Effector CD4-positive, alpha-beta T cell (primary cell): ENCODE results near the gene MPZL2.

Experiments
- DNase-seq: peaks from one replicate; pipeline ENCODE4 v3.0.0-alpha.2; 2020

MPZL2 gene

GRCh38 chr11:118240999-118241763 lies 22.9 kb downstream of the MPZL2 start:
- peak; percentile 56 for DNase-seq

- DNase-seq, result no peak
These were observed 24.4 kb downstream of the MPZL2 start for GRCh38 chr11:118239509-118240205.

- DNase-seq, result no peak
These were observed 25.2 kb downstream of the MPZL2 start for GRCh38 chr11:118238929-118239328.

GRCh38 chr11:118238421-118238820 lies 25.7 kb downstream of the MPZL2 start:
- DNase-seq, result no peak

GRCh38 chr11:118236170-118236569 lies 27.9 kb downstream of the MPZL2 start:
- DNase-seq, result no peak

- DNase-seq, result no peak
These were observed 29.3 kb downstream of the MPZL2 start for GRCh38 chr11:118234833-118235232.

GRCh38 chr11:118233850-118234249 lies 30.2 kb downstream of the MPZL2 start:
- DNase-seq, result no peak

GRCh38 chr11:118233377-118233776 lies 30.7 kb downstream of the MPZL2 start:
- DNase-seq, result no peak

- no peak for DNase-seq
These were observed 31.4 kb downstream of the MPZL2 start for GRCh38 chr11:118232659-118233058.

- DNase-seq, result no peak
These were observed 32.6 kb downstream of the MPZL2 start for GRCh38 chr11:118231461-118231860.

- peak; percentile 46 for DNase-seq
These were observed 34.0 kb downstream of the MPZL2 start for GRCh38 chr11:118230088-118230487.

GRCh38 chr11:118229274-118229847 lies 34.7 kb downstream of the MPZL2 start:
- no peak for DNase-seq

- DNase-seq, result no peak
These were observed 36.0 kb downstream of the MPZL2 start for GRCh38 chr11:118227865-118228785.

- no peak for DNase-seq
These were observed 37.3 kb downstream of the MPZL2 start for GRCh38 chr11:118226781-118227180.

GRCh38 chr11:118226296-118226695 lies 37.8 kb downstream of the MPZL2 start:
- DNase-seq, result no peak

GRCh38 chr11:118224511-118225188 lies 39.4 kb downstream of the MPZL2 start, which contains the start of gene JAML:
JAML (minus strand) TSS chr11:118225011; CDS start chr11:118214866, 10,145 bp downstream.
- DNase-seq, result peak; percentile 65

- no peak for DNase-seq
These were observed 40.1 kb downstream of the MPZL2 start for GRCh38 chr11:118223992-118224391.

- DNase-seq, result no peak
These were observed 40.5 kb downstream of the MPZL2 start for GRCh38 chr11:118223570-118223969.

- DNase-seq, result no peak
These were observed 41.7 kb downstream of the MPZL2 start for GRCh38 chr11:118222437-118222836.

- no peak for DNase-seq
These were observed 42.7 kb downstream of the MPZL2 start for GRCh38 chr11:118221419-118221818.

GRCh38 chr11:118219732-118220131 lies 44.4 kb downstream of the MPZL2 start:
- no peak for DNase-seq

GRCh38 chr11:118219244-118219643 lies 44.9 kb downstream of the MPZL2 start:
- DNase-seq, result no peak
